GM19023 (cell line): ENCODE data around the gene TXNIP.

Experiments
- ATAC-seq: cut with Tn5 transposase; IDR thresholded peaks from one replicate; pipeline ENCODE4 v1.9.1; 2021; ENCODE audit warnings: mild to moderate bottlenecking, moderate library complexity; ENCODE audit not compliant: unreplicated experiment

TXNIP gene

GRCh38 chr1:145946477-145946986, 49.8 kb downstream of the TXNIP start:
- no peak for ATAC-seq

- ATAC-seq: no peak
Observed at GRCh38 chr1:145944532-145944931, 51.8 kb downstream of the TXNIP start.

- no peak for ATAC-seq
Observed at GRCh38 chr1:145942871-145943270, 53.5 kb downstream of the TXNIP start.
